B cell (primary cell): ENCODE data around the gene PMP22. TPM values are rescaled to one million over a fixed set of nuclear protein-coding genes. Genes with fewer than 3 reads are reported as not detected.

ENCODE experiments used
- ATAC-seq: fragments of 200-7000 bp; cut with Tn5 transposase; one replicate; pipeline ENCODE4 v1.10.0; 2021; ENCODE audit warnings: low read depth, mild to moderate bottlenecking, moderate number of reproducible peaks, moderate library complexity
- CTCF ChIA-PET: fragments of 350-600 bp; sonication (Branson Sonifier 250); formaldehyde crosslinking; loops from one replicate; lab custom pipeline; 2021; ENCODE audit warnings: antibody characterized with exemption, inconsistent platforms; lab: Charles Lee
- POLR2A ChIA-PET: fragments of 350-600 bp; sonication (Branson Sonifier 250); formaldehyde crosslinking; loops from one replicate; lab custom pipeline; 2021; ENCODE audit warnings: antibody characterized with exemption; lab: Charles Lee
- DNase-seq: peaks from one replicate; pipeline ENCODE4 v3.0.0; 2013
- H2AFZ ChIP-seq: 2 replicates; pipeline ENCODE4 v1.6.1; 2012; ENCODE audit warnings: mild to moderate bottlenecking, low read depth, low read length; ENCODE audit not compliant: insufficient read depth, poor library complexity, severe bottlenecking
- H3K27ac ChIP-seq, 2 donors: 1 replicate in 1 of 2; 2 replicates in 1 of 2; pipeline ENCODE4 v1.5.1; 2012 to 2013; ENCODE audit warnings: low read length in 2 of 2, mild to moderate bottlenecking in 2 of 2, moderate library complexity in 1 of 2
- H3K27me3 ChIP-seq, 4 experiments: fragments of 200-600 bp in 1 of 4; sonication (generic) in 1 of 4; replicated peaks in 1 of 4; 1 replicate in 2 of 4; 2 replicates in 2 of 4; pipeline versions ENCODE4 v1.6.1 to v1.7.0; 2013 to 2016; ENCODE audit warnings: low read length in 3 of 4, mild to moderate bottlenecking in 2 of 4, mixed read lengths in 1 of 4, moderate library complexity in 1 of 4; ENCODE audit not compliant: insufficient read depth in 4 of 4, control insufficient read depth in 3 of 4; ENCODE audit errors: control extremely low read depth in 1 of 4
- H3K36me3 ChIP-seq, 2 experiments: replicated peaks in 1 of 2; 1 replicate in 1 of 2; 2 replicates in 1 of 2; pipeline versions ENCODE4 v1.6.1 to v1.7.1; 2013; ENCODE audit warnings: low read length in 1 of 2; ENCODE audit not compliant: insufficient read depth in 2 of 2, control insufficient read depth in 1 of 2; ENCODE audit errors: control extremely low read depth in 1 of 2, extremely low read depth in 1 of 2
- H3K4me1 ChIP-seq, 2 donors: fragments of 200-600 bp in 1 of 2; sonication (generic) in 1 of 2; 1 replicate in 1 of 2; 2 replicates in 1 of 2; pipeline versions ENCODE4 v1.5.1 to v1.6.1; 2013 to 2017; ENCODE audit warnings: low read length in 2 of 2; ENCODE audit not compliant: control insufficient read depth in 2 of 2, insufficient read depth in 2 of 2
- H3K4me2 ChIP-seq: replicated peaks from 2 replicates; pipeline ENCODE3; 2012; ENCODE audit warnings: mild to moderate bottlenecking, low read depth, low read length; ENCODE audit not compliant: poor library complexity, severe bottlenecking
- H3K4me3 ChIP-seq, 5 experiments: fragments of 200-600 bp in 1 of 5; sonication (generic) in 1 of 5; 1 replicate in 3 of 5; 2 replicates in 2 of 5; pipeline versions ENCODE4 v1.5.1 to v1.7.0; 2011 to 2016; ENCODE audit warnings: low read length in 4 of 5, mild to moderate bottlenecking in 4 of 5, low read depth in 2 of 5, control low read depth in 1 of 5, moderate library complexity in 1 of 5; ENCODE audit not compliant: insufficient read depth in 1 of 5; ENCODE audit errors: control extremely low read depth in 1 of 5, extremely low read depth in 1 of 5
- H3K79me2 ChIP-seq: fragments of 200-600 bp; sonication (generic); one replicate; pipeline ENCODE4 v1.6.0; 2016; ENCODE audit warnings: low read length; ENCODE audit not compliant: control insufficient read depth, insufficient read depth
- H3K9ac ChIP-seq: fragments of 200-600 bp; sonication (generic); 2 replicates; pipeline ENCODE4 v1.6.1; 2017; ENCODE audit warnings: mild to moderate bottlenecking, low read length, moderate library complexity
- H3K9me3 ChIP-seq, 3 donors: one replicate each; pipeline versions ENCODE4 v1.6.1 to v1.7.1; 2013; ENCODE audit warnings: low read length in 2 of 3; ENCODE audit not compliant: control insufficient read depth in 2 of 3, insufficient read depth in 1 of 3; ENCODE audit errors: control extremely low read depth in 1 of 3
- H4K20me1 ChIP-seq: 2 replicates; pipeline ENCODE4 v1.6.0; 2012; ENCODE audit warnings: mild to moderate bottlenecking, low read length; ENCODE audit not compliant: insufficient read depth, control insufficient read depth, poor library complexity, severe bottlenecking
- H3K27ac Mint-ChIP-seq: one replicate; pipeline ENCODE4 v1.8.0; 2021; ENCODE audit warnings: mixed read lengths
- H3K27me3 Mint-ChIP-seq: one replicate; pipeline ENCODE4 v1.8.0; 2021; ENCODE audit warnings: mixed read lengths
- H3K4me1 Mint-ChIP-seq: one replicate; pipeline ENCODE4 v1.8.0; 2021; ENCODE audit warnings: mixed read lengths
- H3K4me3 Mint-ChIP-seq: one replicate; pipeline ENCODE4 v1.8.0; 2021; ENCODE audit warnings: mixed read lengths
- H3K9me3 Mint-ChIP-seq: one replicate; pipeline ENCODE4 v1.8.0; 2022; ENCODE audit warnings: mixed read lengths; ENCODE audit not compliant: insufficient read depth
- EZH2 ChIP-seq: IDR thresholded peaks from 2 replicates; pipeline ENCODE4 v1.6.1; 2012; ENCODE audit warnings: borderline replicate concordance, low read depth, mild to moderate bottlenecking, moderate library complexity, low read length; ENCODE audit not compliant: insufficient read depth, poor library complexity, severe bottlenecking
- WGBS: methylation state at CpG from one replicate; pipeline ENCODE4 v1.1.5; 2013; ENCODE audit warnings: missing lambda C conversion rate; ENCODE audit not compliant: insufficient coverage; 5-methylcytosine and 5-hydroxymethylcytosine counted together
- intact Hi-C: fragments of 100-400 bp; cut with micrococcal nuclease; formaldehyde crosslinking; loops from one replicate; pipeline ENCODE4 v1.10.0; 2022
- polyA plus RNA-seq: library from polyadenylated mRNA; depleted of rRNA; stranded (reverse); fragments of >200 nt; gene quantifications from 2 replicates; pipeline ENCODE4 v1.2.3, GENCODE V29; 2012
- total RNA-seq, 2 donors: library from RNA; stranded (reverse); fragments of 120-200 nt in 1 of 2; gene quantifications; 1 replicate in 1 of 2; 2 replicates in 1 of 2; pipeline versions ENCODE4 v1.2.3 to v1.2.4, GENCODE V29; 2013 to 2022
- TF ChIP-seq, protein P1 (sequence below): fragments of 200-600 bp; IDR thresholded peaks from one replicate; pipeline ENCODE4 v1.8.0; 2022; ENCODE audit warnings: antibody characterized with exemption, mild to moderate bottlenecking

Gene PMP22
- total and polyA plus RNA-seq, 2 donors (not counting 1 experiment from before 2014, with no cell fraction given) = 0.71 TPM; not detected in 1

DNA sequence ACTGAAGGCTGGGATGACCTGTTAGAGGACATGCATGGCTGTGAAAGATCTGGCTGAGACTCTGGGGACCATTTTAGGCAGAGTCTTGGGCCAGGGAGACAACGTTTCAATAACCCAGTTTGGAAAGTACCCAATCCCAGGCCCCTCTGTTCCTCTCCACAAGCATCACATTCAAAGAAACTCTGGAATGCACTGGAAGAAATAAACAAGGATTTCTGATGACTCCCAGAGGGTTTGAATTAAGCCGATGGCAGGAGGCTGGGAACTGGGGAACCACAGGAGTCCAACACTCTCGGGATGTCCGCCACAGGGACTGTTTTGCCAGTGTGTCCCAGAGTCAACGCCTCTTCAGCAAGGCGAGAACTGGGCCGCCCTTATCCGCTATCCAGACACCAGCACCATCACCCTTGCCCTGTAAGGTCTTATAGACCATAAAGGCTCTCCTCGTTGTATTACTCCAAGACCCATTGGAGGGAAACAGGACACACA lies 3.3 kb downstream of the PMP22 start:
- peaks cover 16% of the 10 kb centered on the region for H3K4me1 Mint-ChIP-seq
- ChIA-PET CTCF (interaction anchor here (1.3 kb wide), 1 partner anchor 8 kb away, joined by 3 read pairs; no protein-coding TSS in a partner anchor), POLR2A (no interaction called here)
- TF ChIP-seq EZH2 = no peak
- TF ChIP-seq, protein P1, sequence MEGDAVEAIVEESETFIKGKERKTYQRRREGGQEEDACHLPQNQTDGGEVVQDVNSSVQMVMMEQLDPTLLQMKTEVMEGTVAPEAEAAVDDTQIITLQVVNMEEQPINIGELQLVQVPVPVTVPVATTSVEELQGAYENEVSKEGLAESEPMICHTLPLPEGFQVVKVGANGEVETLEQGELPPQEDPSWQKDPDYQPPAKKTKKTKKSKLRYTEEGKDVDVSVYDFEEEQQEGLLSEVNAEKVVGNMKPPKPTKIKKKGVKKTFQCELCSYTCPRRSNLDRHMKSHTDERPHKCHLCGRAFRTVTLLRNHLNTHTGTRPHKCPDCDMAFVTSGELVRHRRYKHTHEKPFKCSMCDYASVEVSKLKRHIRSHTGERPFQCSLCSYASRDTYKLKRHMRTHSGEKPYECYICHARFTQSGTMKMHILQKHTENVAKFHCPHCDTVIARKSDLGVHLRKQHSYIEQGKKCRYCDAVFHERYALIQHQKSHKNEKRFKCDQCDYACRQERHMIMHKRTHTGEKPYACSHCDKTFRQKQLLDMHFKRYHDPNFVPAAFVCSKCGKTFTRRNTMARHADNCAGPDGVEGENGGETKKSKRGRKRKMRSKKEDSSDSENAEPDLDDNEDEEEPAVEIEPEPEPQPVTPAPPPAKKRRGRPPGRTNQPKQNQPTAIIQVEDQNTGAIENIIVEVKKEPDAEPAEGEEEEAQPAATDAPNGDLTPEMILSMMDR = no peak
- Histone ChIP-seq H3K79me2 (no peaks in the 10 kb centered on the region), H2AFZ (no peak overlapping the region), H3K9ac (no peak overlapping the region), H3K4me2 (no peak overlapping the region), H4K20me1 (no peaks in the 10 kb centered on the region), H3K4me3 (no peak overlapping the region), H3K27me3 (peaks cover 0 to 50% (median 23%) of the 10 kb centered on the region in 4 experiments), H3K9me3 (peaks cover 0 to 9% (median 0%) of the 10 kb centered on the region in 3 donors), H3K36me3 (no peaks in the 10 kb centered on the region), H3K4me1 (peaks cover 12 to 16% of the 10 kb centered on the region in 2 donors), H3K27ac (no peak overlapping the region)
- intact Hi-C loops = no loop called here
- H3K4me3 Mint-ChIP-seq = no peak overlapping the region
- peaks cover 60% of the 10 kb centered on the region for H3K27me3 Mint-ChIP-seq
- DNase-seq = no peak
- no peak for ATAC-seq
- WGBS = 19% methylated on average over 8 of the region's 9 CpGs
- H3K9me3 Mint-ChIP-seq = no peaks in the 10 kb centered on the region
- no peak overlapping the region for H3K27ac Mint-ChIP-seq

DNA sequence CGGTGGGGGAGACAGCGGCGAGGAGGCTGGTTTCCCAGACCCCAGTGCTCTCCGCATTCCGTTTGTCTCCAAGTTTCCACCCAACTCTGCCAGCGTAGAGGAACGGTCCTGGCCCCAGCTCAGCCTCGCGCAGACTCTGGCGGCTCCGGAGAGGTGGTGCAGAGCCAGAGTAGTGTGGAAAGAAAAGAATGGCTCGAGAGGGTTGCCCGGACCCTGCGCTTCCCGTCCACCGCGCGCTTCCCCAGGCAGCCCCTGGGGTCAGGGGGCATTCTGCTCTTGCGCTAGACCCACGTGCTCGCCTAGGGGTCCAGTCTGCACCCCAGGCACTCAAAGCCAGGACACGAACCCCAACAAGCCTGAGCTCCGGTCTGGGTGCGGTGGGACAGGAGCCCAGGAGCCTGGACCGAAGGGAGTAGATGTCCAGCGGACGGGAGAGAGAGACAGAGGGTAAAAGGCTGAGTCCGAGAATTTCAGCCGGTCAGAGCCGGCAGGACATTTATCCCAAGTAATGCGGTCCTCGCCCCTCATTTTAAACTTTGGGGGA lies 3.8 kb downstream of the PMP22 start:
- H3K9ac ChIP-seq = no peak overlapping the region
- ATAC-seq = no peak
- H3K4me1 Mint-ChIP-seq = peaks cover 18% of the 10 kb centered on the region

More for the DNA sequence above, 3.8 kb downstream of the PMP22 start:
- Mint-ChIP-seq H3K27ac (no peak overlapping the region), H3K9me3 (no peaks in the 10 kb centered on the region), H3K4me3 (no peak overlapping the region), H3K27me3 (peaks cover 63% of the 10 kb centered on the region)
- H3K27me3 ChIP-seq = peaks cover 0 to 50% (median 25%) of the 10 kb centered on the region in 4 experiments
- H3K36me3 ChIP-seq = no peaks in the 10 kb centered on the region
- no peak overlapping the region for H3K27ac ChIP-seq
- peaks cover 0 to 9% (median 0%) of the 10 kb centered on the region in 3 donors for H3K9me3 ChIP-seq
- TF ChIP-seq, protein P1 = no peak
- TF ChIP-seq EZH2 = no peak
- H3K4me1 ChIP-seq = peaks cover 12 to 16% of the 10 kb centered on the region in 2 donors
- 6% methylated on average over 29 of the region's 32 CpGs for WGBS
- no peak for DNase-seq
- intact Hi-C loops = no loop called here
- no peaks in the 10 kb centered on the region for H4K20me1 ChIP-seq
- peak overlapping the region; percentile 69 for H3K4me2 ChIP-seq
- H3K79me2 ChIP-seq = no peaks in the 10 kb centered on the region
- ChIA-PET CTCF (no interaction called here), POLR2A (no interaction called here)
- no peak overlapping the region for H3K4me3 ChIP-seq
- peak overlapping the region; percentile 64 for H2AFZ ChIP-seq
